GM21423 (cell line): ENCODE data around the gene TXLNB.

ENCODE experiments used
- ATAC-seq: cut with Tn5 transposase; IDR thresholded peaks from one replicate; pipeline ENCODE4 v1.9.1; 2021; ENCODE audit warnings: mild to moderate bottlenecking, moderate library complexity; ENCODE audit not compliant: unreplicated experiment

The TXLNB gene

DNA sequence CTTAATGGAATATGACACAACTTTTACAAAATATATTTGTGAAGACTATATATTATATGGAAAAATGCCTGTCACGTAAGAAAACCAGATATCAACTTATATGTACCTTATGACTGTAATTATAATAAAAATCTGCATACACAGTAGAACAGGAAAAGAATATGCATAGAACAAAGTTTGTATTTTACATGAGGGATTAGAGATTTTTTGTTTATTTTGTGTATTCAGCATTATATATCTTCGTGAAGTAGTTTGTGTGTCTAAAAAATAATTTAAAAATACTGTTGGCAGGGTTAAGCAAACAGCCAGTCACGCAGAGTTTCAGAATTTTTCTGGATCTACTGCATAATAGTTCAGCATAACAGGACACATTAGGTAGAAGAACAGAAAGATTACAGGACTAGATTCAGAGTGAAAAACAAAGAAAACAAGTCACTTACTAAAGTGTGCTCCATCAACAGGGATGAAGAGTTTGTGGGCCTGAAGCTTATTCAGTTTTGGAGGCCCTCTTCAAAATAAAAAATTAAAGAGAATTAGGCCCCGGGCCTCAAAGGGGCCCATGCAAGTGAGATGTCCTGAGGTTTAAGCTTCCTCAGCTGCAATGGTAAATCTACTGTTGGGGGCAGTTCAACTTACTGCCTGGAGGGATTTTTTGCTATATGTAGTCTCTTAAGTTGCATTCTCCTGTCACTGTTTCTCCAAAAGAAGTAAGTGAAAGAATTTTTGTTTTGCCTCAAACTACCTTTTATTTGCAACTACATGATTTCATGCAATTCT lies 16.3 kb downstream of the TXLNB start:
- ATAC-seq, result no peak

DNA sequence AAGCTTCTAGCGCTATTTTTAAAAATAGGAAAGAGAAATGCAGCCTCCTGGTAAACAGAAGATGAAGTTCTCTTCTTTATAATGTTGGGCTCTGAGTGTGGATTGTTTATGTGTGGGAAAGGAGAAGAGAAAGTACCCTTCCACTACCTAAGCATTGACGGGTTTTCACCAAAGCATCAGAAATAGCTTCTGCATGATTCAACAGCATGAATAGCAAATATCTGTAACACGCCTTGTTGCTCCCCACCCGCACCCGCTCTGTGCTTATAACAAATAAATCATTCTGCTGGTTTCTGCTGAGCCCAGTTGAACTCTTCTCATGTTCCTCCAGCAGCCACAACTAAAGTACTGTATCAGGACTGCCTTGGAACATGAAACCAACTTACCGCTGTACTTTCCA lies 20.7 kb downstream of the TXLNB start:
- ATAC-seq, result peak; percentile 67

DNA sequence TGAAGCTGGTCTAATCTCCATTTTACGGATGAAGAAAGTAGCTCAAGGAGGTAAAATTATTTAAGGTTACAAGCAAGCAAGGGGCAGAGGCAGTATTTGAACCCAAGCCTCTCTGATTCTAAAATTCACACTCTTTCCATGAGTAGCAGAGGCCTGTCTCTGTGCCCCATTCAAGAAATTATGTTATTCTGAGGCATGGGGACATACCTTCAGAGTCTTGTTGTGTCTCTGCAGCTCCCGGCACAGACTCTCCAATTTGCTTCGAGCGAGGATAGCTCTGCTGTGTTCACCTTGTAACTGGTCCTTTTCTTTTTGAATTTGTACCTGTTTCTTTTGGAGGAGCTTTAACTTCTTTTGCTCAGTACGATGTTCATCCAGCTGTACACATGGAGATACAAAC lies 21.5 kb downstream of the TXLNB start:
- ATAC-seq, result no peak

GRCh38 chr6:139265512-139266190 lies 26.1 kb downstream of the TXLNB start:
- no peak for ATAC-seq

GRCh38 chr6:139262519-139263300 lies 29.1 kb downstream of the TXLNB start:
- ATAC-seq, result peak; percentile 63

DNA sequence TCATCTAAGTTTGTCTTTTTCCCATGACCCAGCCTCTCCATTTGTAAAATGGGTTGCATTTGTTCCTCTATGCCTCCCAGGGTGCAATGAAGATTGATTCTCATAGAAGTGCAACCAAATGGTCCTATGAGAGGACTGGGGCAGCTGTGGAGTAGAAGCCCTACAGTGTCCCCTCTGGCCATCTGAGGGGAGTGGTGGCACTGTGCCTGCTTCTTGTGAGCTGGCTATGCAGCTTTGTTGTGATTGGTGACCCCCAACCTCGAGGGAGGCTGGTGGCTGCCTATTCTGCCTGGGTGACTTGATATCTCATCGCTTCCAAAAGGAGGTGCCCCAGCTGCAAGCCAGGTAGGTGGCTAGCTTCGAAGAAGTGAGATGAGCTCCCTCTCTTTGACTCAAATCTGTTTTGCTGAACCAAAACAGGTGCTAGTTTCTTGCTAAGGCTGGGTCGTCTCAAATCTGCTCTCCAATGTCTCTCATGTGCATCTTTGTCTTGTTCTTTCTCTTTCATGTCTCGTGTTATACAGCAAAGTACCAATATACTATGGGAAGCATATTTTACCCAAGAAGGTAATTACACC lies 33.9 kb downstream of the TXLNB start:
- no peak for ATAC-seq

DNA sequence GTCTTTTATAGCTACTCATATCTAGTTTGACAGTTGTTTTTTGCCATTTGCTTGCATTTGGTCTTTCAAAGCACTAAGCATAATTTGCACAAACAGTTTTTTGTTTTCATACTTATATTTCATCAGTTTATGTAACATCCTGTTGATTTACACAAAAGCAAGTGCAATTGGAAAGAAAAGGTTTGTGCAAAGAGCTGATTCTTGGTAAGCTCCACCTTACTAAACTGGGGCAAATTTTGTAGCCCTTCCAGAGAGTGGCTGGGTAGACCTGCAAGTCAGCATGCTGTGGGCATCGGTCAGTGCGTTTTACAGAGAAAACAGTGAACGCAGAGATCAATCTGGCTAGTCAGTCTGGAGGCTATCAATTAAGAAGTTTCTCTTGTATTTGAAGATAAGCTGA lies 34.5 kb downstream of the TXLNB start:
- no peak for ATAC-seq

GRCh38 chr6:139256087-139256486 lies 35.7 kb downstream of the TXLNB start:
- no peak for ATAC-seq

DNA sequence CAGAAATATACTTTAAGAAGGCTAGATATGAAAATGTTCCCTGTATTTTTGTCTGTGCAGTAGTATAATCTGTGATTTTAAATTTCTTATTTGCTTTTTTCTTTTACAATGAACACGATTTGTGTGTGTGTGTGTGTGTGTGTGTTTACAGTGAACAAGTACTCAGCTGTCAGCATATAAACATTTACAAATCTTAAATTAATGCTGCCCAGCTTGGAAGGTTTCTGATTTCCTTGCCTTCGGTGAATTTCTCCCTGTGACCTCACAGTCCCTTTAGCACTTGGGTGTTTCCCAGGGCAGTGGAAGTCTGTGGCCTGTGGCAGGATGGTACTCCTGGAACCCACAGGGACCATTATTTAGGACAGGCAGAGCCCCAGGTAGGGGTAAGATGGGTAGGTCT lies 37.6 kb downstream of the TXLNB start:
- no peak for ATAC-seq

GRCh38 chr6:139253656-139254055 lies 38.1 kb downstream of the TXLNB start:
- ATAC-seq, result no peak

- no peak for ATAC-seq
These were observed 40.0 kb downstream of the TXLNB start for GRCh38 chr6:139251691-139252390.

- no peak for ATAC-seq
These were observed 40.6 kb downstream of the TXLNB start for GRCh38 chr6:139251045-139251690.

GRCh38 chr6:139250296-139251044 lies 41.3 kb downstream of the TXLNB start:
- peak; percentile 97 for ATAC-seq

DNA sequence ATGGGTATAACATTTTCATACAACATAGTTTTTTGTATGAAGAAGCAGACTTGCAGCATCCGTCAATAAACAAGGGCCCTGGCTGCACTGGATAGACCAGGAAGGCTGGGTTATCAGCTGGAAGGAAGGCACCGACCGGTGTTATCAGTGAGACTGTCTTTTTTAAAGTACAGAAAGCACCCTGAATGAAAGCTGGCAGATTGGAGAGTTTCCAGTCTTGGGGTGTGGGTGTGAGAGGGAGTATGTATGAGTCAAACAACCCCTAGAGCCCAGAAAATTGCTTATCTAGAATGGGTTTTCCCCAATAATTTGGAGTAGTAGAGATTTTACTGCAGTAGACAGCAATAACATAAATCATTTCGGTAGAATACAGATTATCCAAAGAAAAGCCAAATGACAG lies 42.4 kb downstream of the TXLNB start:
- no peak for ATAC-seq

DNA sequence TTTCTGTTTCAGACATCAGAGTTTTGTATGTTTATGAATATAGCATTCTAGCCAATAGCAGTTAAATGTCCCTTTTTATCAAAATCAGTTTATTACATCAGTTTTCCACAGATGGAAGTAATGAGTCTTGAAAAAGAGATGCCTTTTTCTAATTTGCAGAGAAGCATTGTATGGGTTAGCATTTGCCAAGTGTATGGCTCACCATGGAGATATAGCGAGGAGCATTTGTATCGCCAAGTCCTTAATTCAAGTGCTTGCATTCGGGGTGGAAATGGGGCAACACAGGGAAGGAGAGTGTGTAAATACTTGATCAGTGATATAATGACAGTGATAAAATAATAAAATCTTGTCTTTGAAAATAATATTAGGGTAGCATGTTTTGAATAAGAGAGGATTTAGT lies 42.9 kb downstream of the TXLNB start:
- ATAC-seq, result no peak

DNA sequence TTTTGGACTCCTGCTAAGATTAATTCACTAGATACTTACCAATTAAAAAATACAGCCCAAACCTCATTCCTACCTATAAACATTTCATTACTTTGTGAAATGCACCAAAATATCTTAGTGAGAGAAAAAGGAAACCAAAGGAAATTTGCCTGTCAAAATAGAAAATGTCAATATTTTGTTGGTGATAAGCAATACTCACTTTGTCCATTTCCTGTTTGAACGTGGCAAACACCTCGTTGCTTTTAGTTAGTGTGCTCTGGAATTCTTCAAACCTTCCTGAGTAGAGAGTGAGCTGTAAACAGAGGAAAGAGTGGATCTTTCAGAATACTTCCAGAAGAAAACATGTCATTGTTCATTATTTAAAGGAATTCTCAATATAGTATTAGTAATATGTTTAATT lies 44.2 kb downstream of the TXLNB start:
- ATAC-seq, result no peak

DNA sequence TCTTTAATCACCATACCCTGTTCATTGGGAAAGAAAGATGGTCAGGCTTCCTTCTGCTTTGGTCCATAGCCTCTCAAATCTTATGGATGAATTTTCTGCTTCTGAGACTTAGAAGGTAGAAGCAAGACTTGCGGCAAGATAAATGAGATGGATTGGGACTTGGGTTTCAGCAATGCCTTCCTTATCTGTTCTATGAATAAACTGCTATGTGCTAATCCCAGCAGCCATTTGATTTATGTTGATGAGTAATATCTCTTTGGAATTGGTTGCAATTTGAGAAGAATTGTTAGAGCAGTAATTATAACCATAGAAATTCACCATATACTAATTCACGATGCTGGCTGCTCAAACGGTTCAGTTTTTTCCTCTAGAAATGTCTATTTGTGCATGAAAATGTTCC lies 48.3 kb downstream of the TXLNB start:
- no peak for ATAC-seq

DNA sequence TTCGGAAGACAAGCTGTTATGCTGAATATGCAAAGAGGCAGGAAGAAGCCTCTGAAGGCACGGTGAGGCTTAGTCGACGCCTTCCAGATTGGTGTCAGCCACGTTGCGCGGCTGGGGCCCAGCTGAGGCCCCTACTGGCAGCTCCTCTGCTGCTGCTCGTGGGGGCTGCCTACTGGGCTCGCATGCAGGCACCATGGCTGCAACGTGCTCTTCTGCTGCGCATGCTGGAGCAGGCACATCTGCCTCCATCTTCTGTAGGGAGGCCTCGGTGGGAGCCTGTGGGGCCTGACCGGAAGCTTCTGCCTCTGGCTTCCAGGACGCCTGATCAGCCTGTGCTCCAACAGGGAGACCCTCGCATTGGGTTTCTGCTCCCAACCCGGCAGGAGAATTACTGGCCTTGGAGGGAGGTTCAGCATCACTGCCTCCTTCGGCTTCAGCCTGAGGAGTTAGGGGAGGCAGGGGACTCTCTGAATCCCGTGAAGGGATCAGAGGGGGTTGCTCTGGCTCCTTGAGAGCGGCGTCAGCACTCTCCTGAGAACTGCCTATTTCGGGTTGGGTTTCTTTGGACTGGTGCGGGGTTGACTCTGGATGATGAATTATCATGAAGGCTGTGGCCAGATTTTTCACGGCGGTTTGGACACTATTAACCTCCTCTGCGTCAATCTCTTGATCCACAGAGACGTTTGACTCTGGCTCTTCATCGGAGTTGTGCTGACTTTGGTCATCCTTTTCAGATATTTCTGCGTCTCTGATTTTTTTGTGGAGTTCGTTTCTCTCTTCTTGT lies 49.1 kb downstream of the TXLNB start:
- no peak for ATAC-seq
